Esophagus muscularis mucosa (tissue), 4 donors: ENCODE measurements around the gene CBX4. TPM values are rescaled to one million over a fixed set of nuclear protein-coding genes. Genes with fewer than 3 reads are reported as not detected.

Source experiments
- DNase-seq: peaks from one replicate; pipeline ENCODE4 v3.0.0-alpha.2; 2017; ENCODE audit errors: extremely low spot score
- H3K27ac ChIP-seq, 4 donors: fragments of 200-600 bp; sonication (generic); replicated peaks in 1 of 4; 1 replicate in 3 of 4; 2 replicates in 1 of 4; pipeline ENCODE4 v1.5.1; 2016 to 2019; ENCODE audit warnings: mild to moderate bottlenecking in 1 of 4
- H3K27me3 ChIP-seq, 4 donors: fragments of 200-600 bp; sonication (generic); one replicate each; pipeline versions ENCODE4 v1.5.1 to v1.6.0; 2016 to 2019
- H3K36me3 ChIP-seq, 4 donors: fragments of 200-600 bp; sonication (generic); one replicate each; pipeline ENCODE4 v1.5.1; 2016 to 2019
- H3K4me1 ChIP-seq, 4 donors: fragments of 200-600 bp; sonication (generic); one replicate each; pipeline ENCODE4 v1.5.1; 2016 to 2019
- H3K4me3 ChIP-seq, 4 donors: fragments of 200-600 bp; sonication (generic); 1 replicate in 2 of 4; 2 replicates in 2 of 4; pipeline ENCODE4 v1.5.1; 2016 to 2019; ENCODE audit warnings: mild to moderate bottlenecking in 4 of 4, moderate library complexity in 1 of 4
- H3K9me3 ChIP-seq, 4 donors: fragments of 200-600 bp; sonication (generic); 1 replicate in 3 of 4; 2 replicates in 1 of 4; pipeline ENCODE4 v1.5.1; 2016 to 2019
- EP300 ChIP-seq: sonication (generic); formaldehyde crosslinking; IDR thresholded peaks from one replicate; pipeline ENCODE4 v1.6.1; 2017; ENCODE audit warnings: antibody characterized with exemption
- POLR2A ChIP-seq: fragments of 450-650 bp; IDR thresholded peaks from one replicate; pipeline ENCODE4 v1.6.1; 2017; ENCODE audit warnings: antibody characterized with exemption, moderate library complexity, mild to moderate bottlenecking, low read depth
- POLR2AphosphoS5 ChIP-seq, 2 donors: sonication (generic); formaldehyde crosslinking; IDR thresholded peaks; one replicate each; pipeline ENCODE4 v1.6.1; 2017; ENCODE audit warnings: antibody characterized with exemption in 2 of 2
- WGBS: methylation state at CpG from one replicate; pipeline ENCODE4 v1.1.5; 2018; 5-methylcytosine and 5-hydroxymethylcytosine counted together
- intact Hi-C: fragments of 100-400 bp; cut with DNase I; formaldehyde crosslinking; loops from one replicate; pipeline ENCODE4 v1.15.1; 2023
- total RNA-seq, 4 donors: library from RNA; depleted of rRNA; stranded (reverse); fragments of >200 nt; gene quantifications; one replicate each; pipeline versions ENCODE4 v1.1.0 to v1.2.1, GENCODE V29; 2016
- TF ChIP-seq, protein P1 (sequence below), 3 experiments: fragments of 200-600 bp in 2 of 3; fragments of 450-650 bp in 1 of 3; sonication (generic) in 2 of 3; IDR thresholded peaks; one replicate each; pipeline ENCODE4 v1.5.1; 2017 to 2019; ENCODE audit warnings: antibody characterized with exemption in 3 of 3, mild to moderate bottlenecking in 2 of 3, moderate library complexity in 1 of 3

The CBX4 gene
- total RNA-seq, 4 donors from 2014 or later: 6.6 to 14.1 (median 12.3) TPM

DNA sequence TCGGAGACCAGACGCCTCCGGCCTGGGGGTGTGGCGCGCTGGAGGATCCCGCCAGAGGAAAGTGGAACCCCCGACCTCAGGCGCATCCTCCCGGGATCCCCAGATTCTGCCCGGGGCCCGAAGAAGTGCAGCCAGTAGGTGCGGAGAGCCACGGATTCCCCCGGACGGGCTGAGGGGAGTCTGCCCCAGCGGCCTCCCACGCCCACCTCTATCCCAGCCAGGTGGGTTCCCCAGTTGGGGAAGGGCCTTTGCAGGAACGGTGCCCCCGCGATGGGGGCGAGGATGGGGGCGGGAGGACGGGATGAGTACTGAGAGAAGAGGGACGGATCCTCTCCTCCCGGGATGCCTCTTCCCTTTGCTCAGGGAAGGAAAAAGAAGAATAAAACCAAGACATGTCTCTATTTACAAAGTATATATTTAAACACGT lies 47.5 kb downstream of the CBX4 start:
- TF ChIP-seq POLR2A (no peak), POLR2AphosphoS5 (IDR thresholded peaks at IDR 0.05) (no peak), EP300 (no peak)
- TF ChIP-seq, protein P1, sequence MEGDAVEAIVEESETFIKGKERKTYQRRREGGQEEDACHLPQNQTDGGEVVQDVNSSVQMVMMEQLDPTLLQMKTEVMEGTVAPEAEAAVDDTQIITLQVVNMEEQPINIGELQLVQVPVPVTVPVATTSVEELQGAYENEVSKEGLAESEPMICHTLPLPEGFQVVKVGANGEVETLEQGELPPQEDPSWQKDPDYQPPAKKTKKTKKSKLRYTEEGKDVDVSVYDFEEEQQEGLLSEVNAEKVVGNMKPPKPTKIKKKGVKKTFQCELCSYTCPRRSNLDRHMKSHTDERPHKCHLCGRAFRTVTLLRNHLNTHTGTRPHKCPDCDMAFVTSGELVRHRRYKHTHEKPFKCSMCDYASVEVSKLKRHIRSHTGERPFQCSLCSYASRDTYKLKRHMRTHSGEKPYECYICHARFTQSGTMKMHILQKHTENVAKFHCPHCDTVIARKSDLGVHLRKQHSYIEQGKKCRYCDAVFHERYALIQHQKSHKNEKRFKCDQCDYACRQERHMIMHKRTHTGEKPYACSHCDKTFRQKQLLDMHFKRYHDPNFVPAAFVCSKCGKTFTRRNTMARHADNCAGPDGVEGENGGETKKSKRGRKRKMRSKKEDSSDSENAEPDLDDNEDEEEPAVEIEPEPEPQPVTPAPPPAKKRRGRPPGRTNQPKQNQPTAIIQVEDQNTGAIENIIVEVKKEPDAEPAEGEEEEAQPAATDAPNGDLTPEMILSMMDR (IDR thresholded peaks at IDR 0.05): no peak
- no peaks in the 10 kb centered on the region for H3K9me3 ChIP-seq
- no peak overlapping the region for H3K4me3 ChIP-seq
- 5% methylated on average over 10 of the region's 26 CpGs for WGBS
- H3K4me1 ChIP-seq: peaks cover 35 to 76% (median 70%) of the 10 kb centered on the region in 4 donors
- peaks cover 35 to 85% (median 52%) of the 10 kb centered on the region in 4 donors for H3K27me3 ChIP-seq
- intact Hi-C loops: no loop called here
- no peak for DNase-seq
- no peak overlapping the region for H3K27ac ChIP-seq
- peaks cover 0 to 11% (median 7%) of the 10 kb centered on the region in 4 donors for H3K36me3 ChIP-seq

DNA sequence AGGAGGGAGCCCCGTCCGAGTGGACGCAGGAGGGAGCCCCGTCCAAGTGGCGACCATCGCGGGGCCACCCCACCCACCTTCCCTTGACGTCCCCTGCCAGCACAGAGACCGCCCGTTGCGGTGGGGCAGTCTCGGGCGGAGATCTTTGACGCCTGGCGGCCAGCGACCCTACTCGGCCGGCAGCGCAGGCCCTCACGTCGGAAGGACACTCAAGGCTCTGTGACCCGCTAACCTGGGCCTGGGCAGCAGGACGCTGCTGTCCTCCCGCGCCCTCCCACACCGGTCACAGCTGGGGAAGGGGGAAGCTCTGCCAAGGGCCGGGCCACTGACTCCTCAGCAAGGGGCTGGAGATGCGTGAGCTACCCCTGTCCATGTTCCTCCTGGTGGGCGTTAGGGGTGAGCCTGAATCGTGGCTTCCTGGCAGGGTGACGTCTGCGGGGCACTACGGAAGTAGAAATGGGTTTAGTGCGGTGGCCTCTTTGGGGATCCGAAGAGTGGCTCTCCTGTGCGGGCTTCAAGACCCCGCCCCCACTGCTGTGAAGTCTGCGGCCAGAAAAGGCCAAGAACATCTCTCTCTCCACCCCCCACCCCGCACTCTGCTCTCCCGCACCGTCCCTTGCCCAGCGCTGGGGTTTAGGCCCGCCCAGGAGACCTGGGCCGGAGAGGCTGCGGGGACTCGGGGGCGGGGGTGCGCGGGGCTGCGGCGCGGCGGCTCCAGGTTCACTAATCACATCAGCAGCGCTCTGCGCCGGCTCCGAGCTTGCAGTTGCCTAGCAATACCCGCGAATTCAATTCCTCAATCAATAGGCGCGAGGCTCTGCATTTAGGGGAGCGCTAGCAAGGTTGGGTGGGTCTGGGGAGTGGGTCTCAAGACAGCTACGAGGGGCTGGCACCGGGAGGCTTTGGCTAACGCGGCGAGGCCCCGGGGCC lies 48.2 kb downstream of the CBX4 start:
- intact Hi-C loops: no loop called here
- Histone ChIP-seq H3K4me3 (no peak overlapping the region), H3K27me3 (peaks cover 35 to 92% (median 52%) of the 10 kb centered on the region in 4 donors), H3K36me3 (peaks cover 0 to 11% (median 7%) of the 10 kb centered on the region in 4 donors), H3K4me1 (peaks cover 31 to 69% (median 63%) of the 10 kb centered on the region in 4 donors), H3K27ac (no peak overlapping the region), H3K9me3 (no peaks in the 10 kb centered on the region)
- WGBS: 5% methylated on average over 19 of the region's 68 CpGs
- DNase-seq: no peak
- TF ChIP-seq POLR2A (no peak), EP300 (no peak), POLR2AphosphoS5 (IDR thresholded peaks at IDR 0.05) (no peak)
- TF ChIP-seq, protein P1 (IDR thresholded peaks at IDR 0.05): no peak

DNA sequence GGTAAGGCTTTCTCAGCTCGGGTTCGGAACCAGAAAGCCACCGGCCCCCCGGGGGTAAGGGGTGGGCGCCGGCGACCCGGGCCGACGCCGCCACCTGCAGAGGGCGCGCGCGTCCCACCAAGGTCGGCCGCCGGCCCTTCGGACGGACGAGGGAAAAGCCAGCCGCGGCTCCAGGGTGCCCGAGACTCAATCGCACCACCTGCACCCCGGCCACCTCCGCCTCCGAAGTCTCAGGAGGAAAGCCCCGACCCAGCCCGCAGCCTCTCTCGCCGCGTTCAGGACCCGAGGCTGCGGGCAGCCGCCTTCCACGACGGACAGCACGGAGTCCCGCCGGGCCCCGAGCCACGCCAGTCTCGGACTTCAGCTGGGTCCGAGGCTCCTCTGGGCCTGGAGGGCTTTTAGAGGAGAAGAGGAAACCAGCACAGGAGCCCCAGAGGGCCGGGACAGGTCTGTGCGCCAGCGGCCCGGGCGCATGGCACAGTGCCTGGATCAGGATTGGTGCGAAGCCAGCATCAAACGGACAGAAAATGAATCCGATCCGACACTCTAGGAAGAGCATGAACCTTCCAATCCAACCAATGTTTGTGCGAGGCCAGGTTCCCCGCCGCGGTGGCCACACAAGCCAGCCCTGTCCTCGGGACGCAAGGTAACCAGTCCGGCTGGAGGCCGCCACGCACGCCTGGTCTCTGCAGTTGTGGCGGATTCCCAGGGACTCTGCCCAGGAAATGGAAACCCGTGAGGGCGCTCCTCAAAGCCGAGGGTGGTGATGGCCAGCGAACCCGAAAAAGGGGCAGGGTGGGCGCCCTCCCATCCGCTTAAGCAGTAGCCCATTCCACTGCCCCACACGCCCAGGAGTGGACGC lies 49.1 kb downstream of the CBX4 start:
- peaks cover 35 to 99% (median 52%) of the 10 kb centered on the region in 4 donors for H3K27me3 ChIP-seq
- no peak for DNase-seq
- TF ChIP-seq EP300: no peak
- TF ChIP-seq, protein P1 (IDR thresholded peaks at IDR 0.05): peak; percentile 79 to 91 (median 86)
- peak in 1 of 2 donors; percentile 20 for TF ChIP-seq POLR2AphosphoS5 (IDR thresholded peaks at IDR 0.05)
- no peak for TF ChIP-seq POLR2A

DNA sequence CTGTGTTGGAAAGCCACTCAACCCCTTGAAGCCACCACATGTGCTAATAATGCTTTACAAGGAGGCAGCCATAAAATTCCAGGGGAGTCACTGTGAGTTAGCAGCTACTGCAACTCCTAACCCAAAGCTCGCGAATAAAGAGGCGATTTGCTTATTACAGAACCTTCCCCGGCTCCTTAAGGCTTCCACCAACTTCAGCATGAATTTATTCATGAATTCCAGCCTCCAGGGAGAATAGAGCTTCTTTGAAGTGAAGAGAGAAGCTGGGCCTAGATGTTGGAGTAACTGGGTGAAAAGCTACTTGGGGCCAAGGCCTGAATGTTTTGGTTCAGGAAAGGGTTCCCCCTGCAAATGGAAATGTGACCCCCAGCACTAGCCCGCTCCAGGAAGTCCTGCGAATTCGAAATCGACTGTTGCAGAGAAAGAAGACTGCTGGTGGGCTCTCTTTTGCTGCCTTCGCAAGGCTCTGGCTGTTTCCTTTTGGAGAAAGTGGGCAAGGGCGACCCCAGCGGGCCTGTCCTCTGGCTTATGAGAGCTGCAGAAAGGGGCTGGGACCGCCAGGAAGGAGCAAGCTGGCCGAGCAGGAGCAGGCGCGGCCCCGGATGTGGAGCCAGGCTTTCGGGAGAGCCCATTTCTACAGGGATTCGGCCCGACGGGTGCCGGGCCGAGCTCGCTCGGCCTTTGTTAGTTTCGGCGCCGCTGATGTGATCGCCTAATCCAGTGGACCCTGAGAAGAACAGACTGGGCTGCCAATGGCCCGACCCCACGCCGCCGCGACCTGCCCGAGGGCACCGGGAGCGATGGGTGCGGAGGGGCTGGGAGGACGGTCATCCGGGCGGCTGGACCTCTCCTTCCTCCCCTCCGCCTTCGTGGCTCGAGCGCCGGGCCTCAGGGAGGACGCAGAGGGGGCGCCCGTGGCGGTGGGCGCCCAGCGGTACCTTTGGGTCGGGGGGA lies 50.0 kb downstream of the CBX4 start:
- Histone ChIP-seq H3K4me1 (peaks cover 29 to 51% (median 49%) of the 10 kb centered on the region in 4 donors), H3K27me3 (peaks cover 35 to 100% (median 52%) of the 10 kb centered on the region in 4 donors), H3K36me3 (peaks cover 0 to 6% (median 0%) of the 10 kb centered on the region in 4 donors), H3K9me3 (no peaks in the 10 kb centered on the region), H3K4me3 (peak overlapping the region in 3 of 4 donors; percentile 21 to 40 (median 30)), H3K27ac (no peak overlapping the region)
- TF ChIP-seq POLR2A: no peak
- TF ChIP-seq, protein P1 (IDR thresholded peaks at IDR 0.05): no peak
- TF ChIP-seq EP300: no peak
- TF ChIP-seq POLR2AphosphoS5 (IDR thresholded peaks at IDR 0.05): no peak
- DNase-seq: no peak
- 67% methylated on average over 9 of the region's 52 CpGs for WGBS
- intact Hi-C loops: loop anchor here (2.0 to 5.0 kb wide), 2 partner anchors 128 to 202 kb away; no protein-coding TSS in a partner anchor

More for the DNA sequence above, 49.1 kb downstream of the CBX4 start:
- Histone ChIP-seq H3K9me3 (no peaks in the 10 kb centered on the region), H3K4me3 (peak overlapping the region in 3 of 4 donors; percentile 21 to 40 (median 30)), H3K4me1 (peaks cover 29 to 60% (median 58%) of the 10 kb centered on the region in 4 donors), H3K36me3 (peaks cover 0 to 7% (median 6%) of the 10 kb centered on the region in 4 donors), H3K27ac (no peak overlapping the region)
- WGBS: 8% methylated on average over 38 of the region's 74 CpGs
- intact Hi-C loops: loop anchor here (2.0 to 5.0 kb wide), 2 partner anchors 127 to 201 kb away; no protein-coding TSS in a partner anchor
